HG02840 (cell line): ENCODE data around the gene ANKRD13C.

Source experiments
- ATAC-seq: cut with Tn5 transposase; IDR thresholded peaks from one replicate; pipeline ENCODE4 v1.9.1; 2021; ENCODE audit warnings: mild to moderate bottlenecking, moderate library complexity, moderate number of reproducible peaks; ENCODE audit not compliant: unreplicated experiment, low FRiP score

ANKRD13C gene

GRCh38 chr1:70222716-70223235 lies 131.7 kb downstream of the ANKRD13C start:
- ATAC-seq, result no peak

- ATAC-seq, result peak; percentile 94
Observed at GRCh38 chr1:70221238-70222121, 133.0 kb downstream of the ANKRD13C start, which contains the start of gene SRSF11. Gene SRSF11, plus strand, starts transcription at chr1:70221380. Its CDS starts 257 bp downstream, at chr1:70221637.

GRCh38 chr1:70220517-70221237 lies 133.8 kb downstream of the ANKRD13C start:
- ATAC-seq, result peak; percentile 3

- no peak for ATAC-seq
Observed at GRCh38 chr1:70220015-70220414, 134.5 kb downstream of the ANKRD13C start.

GRCh38 chr1:70211541-70211940 lies 143.0 kb downstream of the ANKRD13C start:
- ATAC-seq, result no peak

- ATAC-seq, result no peak
Observed at GRCh38 chr1:70210820-70211219, 143.7 kb downstream of the ANKRD13C start.
